ENCODE data around the gene MEA1. TPM values are rescaled to one million over a fixed set of nuclear protein-coding genes. Genes with fewer than 3 reads are reported as not detected.

The MEA1 gene
- total RNA-seq (2014; rRNA removed; shearing (Covaris generic); ENCODE audit: low replicate concordance) = 62.9 and 75.6 TPM in 2 replicates

GRCh38 chr6:43013843-43014433 lies at the start of gene MEA1, which contains the start of gene KLHDC3:
MEA1 (minus strand) TSS chr6:43013946; CDS start chr6:43013813, 133 bp downstream.
KLHDC3 (plus strand) TSS chr6:43014249; CDS start chr6:43017193, 2,944 bp downstream.
- Histone ChIP-seq H3K9me3 (no peaks in the 10 kb centered on the region), H3K4me3 (peak within 1 kb of the TSS; percentile 67), H3K27me3 (no peaks in the 10 kb centered on the region), H3K36me3 (peaks cover 11% of the 10 kb centered on the region)
- DNase-seq = peak; percentile 96

GRCh38 chr6:43062818-43063217 lies 49.1 kb upstream of the MEA1 start:
- H3K4me3 ChIP-seq = no peak overlapping the region
- DNase-seq = no peak
- H3K9me3 ChIP-seq = no peaks in the 10 kb centered on the region
- no peaks in the 10 kb centered on the region; the same call in 1 of the 2 replicates for H3K36me3 ChIP-seq
- no peaks in the 10 kb centered on the region for H3K27me3 ChIP-seq

GRCh38 chr6:43061861-43062260 lies 48.1 kb upstream of the MEA1 start:
- Histone ChIP-seq H3K9me3 (no peaks in the 10 kb centered on the region), H3K36me3 (peaks cover 2% of the 10 kb centered on the region; the same call in 1 of the 2 replicates), H3K4me3 (no peak overlapping the region), H3K27me3 (no peaks in the 10 kb centered on the region)
- DNase-seq = no peak

GRCh38 chr6:43060755-43061633 lies 47.2 kb upstream of the MEA1 start:
- Histone ChIP-seq H3K27me3 (no peaks in the 10 kb centered on the region), H3K9me3 (no peaks in the 10 kb centered on the region), H3K4me3 (no peak overlapping the region), H3K36me3 (peaks cover 2% of the 10 kb centered on the region; the same call in 1 of the 2 replicates)
- no peak for DNase-seq

GRCh38 chr6:43060034-43060754 lies 46.4 kb upstream of the MEA1 start:
- Histone ChIP-seq H3K4me3 (peak overlapping the region; percentile 96), H3K36me3 (peaks cover 2% of the 10 kb centered on the region; the same call in 1 of the 2 replicates), H3K27me3 (no peaks in the 10 kb centered on the region), H3K9me3 (no peaks in the 10 kb centered on the region)
- DNase-seq = no peak

GRCh38 chr6:43059168-43060033 lies 45.7 kb upstream of the MEA1 start, which contains the start of the genes KLC4 and MRPL2:
KLC4 (plus strand) TSS chr6:43059631; CDS start chr6:43061336, 1,705 bp downstream.
MRPL2 (minus strand) TSS chr6:43059434; CDS start chr6:43059381, 53 bp downstream.
- Histone ChIP-seq H3K4me3 (peak within 1 kb of the TSS; percentile 96), H3K27me3 (no peaks in the 10 kb centered on the region), H3K36me3 (peaks cover 2% of the 10 kb centered on the region; the same call in 1 of the 2 replicates), H3K9me3 (no peaks in the 10 kb centered on the region)
- DNase-seq = peak; percentile 94

- H3K36me3 ChIP-seq = peaks cover 2% of the 10 kb centered on the region; the same call in 1 of the 2 replicates
Observed at GRCh38 chr6:43058531-43058930, 44.8 kb upstream of the MEA1 start.

GRCh38 chr6:43055966-43056365 lies 42.2 kb upstream of the MEA1 start:
- Histone ChIP-seq H3K27me3 (no peaks in the 10 kb centered on the region), H3K36me3 (peaks cover 5% of the 10 kb centered on the region), H3K4me3 (no peak overlapping the region), H3K9me3 (no peaks in the 10 kb centered on the region)
- no peak for DNase-seq

More at GRCh38 chr6:43058531-43058930, 44.8 kb upstream of the MEA1 start:
- Histone ChIP-seq H3K27me3 (no peaks in the 10 kb centered on the region), H3K9me3 (no peaks in the 10 kb centered on the region), H3K4me3 (peak overlapping the region; percentile 96)
- no peak for DNase-seq

- Histone ChIP-seq H3K36me3 (peaks cover 5% of the 10 kb centered on the region), H3K9me3 (no peaks in the 10 kb centered on the region), H3K27me3 (no peaks in the 10 kb centered on the region), H3K4me3 (peak overlapping the region; percentile 74)
- DNase-seq = no peak
Observed at GRCh38 chr6:43054206-43054943, 40.6 kb upstream of the MEA1 start.

GRCh38 chr6:43053545-43054205 lies 39.9 kb upstream of the MEA1 start, which contains the start of gene CUL7:
CUL7 (minus strand) TSS chr6:43053851; CDS start chr6:43052788, 1,063 bp downstream.
- peak; percentile 93 for DNase-seq
- Histone ChIP-seq H3K27me3 (no peaks in the 10 kb centered on the region), H3K4me3 (peak within 1 kb of the TSS; percentile 74), H3K36me3 (peaks cover 5% of the 10 kb centered on the region), H3K9me3 (no peaks in the 10 kb centered on the region)

GRCh38 chr6:43052842-43053544 lies 39.2 kb upstream of the MEA1 start:
- DNase-seq = peak; percentile 12
- Histone ChIP-seq H3K36me3 (peaks cover 5% of the 10 kb centered on the region), H3K9me3 (no peaks in the 10 kb centered on the region), H3K4me3 (peak overlapping the region; percentile 74), H3K27me3 (no peaks in the 10 kb centered on the region)

- no peaks in the 10 kb centered on the region for H3K9me3 ChIP-seq
- DNase-seq = no peak
- H3K4me3 ChIP-seq = peak overlapping the region; percentile 74; the same call in 1 of the 2 replicates
- H3K27me3 ChIP-seq = no peaks in the 10 kb centered on the region
- H3K36me3 ChIP-seq = peaks cover 3% of the 10 kb centered on the region
Observed at GRCh38 chr6:43052225-43052841, 38.6 kb upstream of the MEA1 start.

GRCh38 chr6:43050981-43051380 lies 37.2 kb upstream of the MEA1 start:
- no peak for DNase-seq
- no peaks in the 10 kb centered on the region for H3K9me3 ChIP-seq
- no peak overlapping the region for H3K4me3 ChIP-seq
- peaks cover 3% of the 10 kb centered on the region; the same call in 1 of the 2 replicates for H3K36me3 ChIP-seq
- H3K27me3 ChIP-seq = no peaks in the 10 kb centered on the region

- Histone ChIP-seq H3K27me3 (no peaks in the 10 kb centered on the region), H3K36me3 (peaks cover 3% of the 10 kb centered on the region; the same call in 1 of the 2 replicates), H3K9me3 (no peaks in the 10 kb centered on the region), H3K4me3 (no peak overlapping the region)
- DNase-seq = no peak
Observed at GRCh38 chr6:43047998-43048397, 34.3 kb upstream of the MEA1 start.

All from MG63 (cell line).